Activated naive CD4-positive, alpha-beta T cell treated with anti-CD3 and anti-CD28 coated beads, Interleukin-2, amount 50 U/mL, for 24 hours (primary cell): ENCODE results near the gene UGT2A3.
"Not testable (repeated sequence)": the region's sequence is repeated elsewhere in the genome, so short reads cannot be mapped to it uniquely, and the experiment has no call there.

ENCODE experiments used
- H3K27ac Mint-ChIP-seq: one replicate; pipeline ENCODE4 v1.8.0; 2021; ENCODE audit warnings: mild to moderate bottlenecking, mixed read lengths
- H3K27me3 Mint-ChIP-seq: one replicate; pipeline ENCODE4 v1.8.0; 2021; ENCODE audit warnings: mixed read lengths
- H3K36me3 Mint-ChIP-seq: one replicate; pipeline ENCODE4 v1.8.0; 2021; ENCODE audit warnings: mixed read lengths
- H3K4me1 Mint-ChIP-seq: one replicate; pipeline ENCODE4 v1.8.0; 2021; ENCODE audit warnings: mixed read lengths
- H3K4me3 Mint-ChIP-seq: one replicate; pipeline ENCODE4 v1.8.0; 2021; ENCODE audit warnings: mild to moderate bottlenecking, mixed read lengths
- H3K9me3 Mint-ChIP-seq: one replicate; pipeline ENCODE4 v1.8.0; 2021; ENCODE audit warnings: mixed read lengths

Gene UGT2A3

GRCh38 chr4:68948044-68948743, 3.4 kb downstream of the UGT2A3 start:
- Mint-ChIP-seq H3K4me3 (no peak overlapping the region), H3K36me3 (no peaks in the 10 kb centered on the region), H3K9me3 (no peaks in the 10 kb centered on the region)

GRCh38 chr4:68929076-68929737, 22.4 kb downstream of the UGT2A3 start:
- Mint-ChIP-seq H3K9me3 (peaks cover 8% of the 10 kb centered on the region), H3K4me1 (no peaks in the 10 kb centered on the region), H3K4me3 (no peak overlapping the region), H3K27me3 (peaks cover 4% of the 10 kb centered on the region), H3K36me3 (no peaks in the 10 kb centered on the region), H3K27ac (no peak overlapping the region)

More at GRCh38 chr4:68948044-68948743, 3.4 kb downstream of the UGT2A3 start:
- Mint-ChIP-seq H3K27ac (no peak overlapping the region), H3K4me1 (no peaks in the 10 kb centered on the region), H3K27me3 (no peaks in the 10 kb centered on the region)

- Mint-ChIP-seq H3K27me3 (no peaks in the 10 kb centered on the region), H3K4me1 (no peaks in the 10 kb centered on the region), H3K9me3 (peaks cover 8% of the 10 kb centered on the region), H3K4me3 (no peak overlapping the region), H3K27ac (no peak overlapping the region), H3K36me3 (no peaks in the 10 kb centered on the region)
Measured at GRCh38 chr4:68927165-68927564, 24.4 kb downstream of the UGT2A3 start.

GRCh38 chr4:68922202-68922601, 29.4 kb downstream of the UGT2A3 start:
- H3K27ac Mint-ChIP-seq, H3K27me3 Mint-ChIP-seq, H3K9me3 Mint-ChIP-seq, H3K4me1 Mint-ChIP-seq, H3K36me3 Mint-ChIP-seq, H3K4me3 Mint-ChIP-seq: not testable (repeated sequence)

GRCh38 chr4:68921051-68921450, 30.6 kb downstream of the UGT2A3 start:
- no peak overlapping the region for H3K27ac Mint-ChIP-seq
- no peaks in the 10 kb centered on the region for H3K36me3 Mint-ChIP-seq
- no peaks in the 10 kb centered on the region for H3K4me1 Mint-ChIP-seq
- no peaks in the 10 kb centered on the region for H3K27me3 Mint-ChIP-seq
- no peak overlapping the region for H3K4me3 Mint-ChIP-seq
- H3K9me3 Mint-ChIP-seq = peaks cover 3% of the 10 kb centered on the region

GRCh38 chr4:68917016-68917415, 34.6 kb downstream of the UGT2A3 start:
- no peak overlapping the region for H3K4me3 Mint-ChIP-seq
- no peaks in the 10 kb centered on the region for H3K36me3 Mint-ChIP-seq
- no peaks in the 10 kb centered on the region for H3K27me3 Mint-ChIP-seq
- no peaks in the 10 kb centered on the region for H3K4me1 Mint-ChIP-seq
- H3K9me3 Mint-ChIP-seq = no peaks in the 10 kb centered on the region
- H3K27ac Mint-ChIP-seq = no peak overlapping the region

GRCh38 chr4:68912807-68913206, 38.8 kb downstream of the UGT2A3 start:
- H3K9me3 Mint-ChIP-seq = no peaks in the 10 kb centered on the region
- H3K27me3 Mint-ChIP-seq = no peaks in the 10 kb centered on the region
- no peak overlapping the region for H3K27ac Mint-ChIP-seq
- no peaks in the 10 kb centered on the region for H3K4me1 Mint-ChIP-seq
- no peak overlapping the region for H3K4me3 Mint-ChIP-seq
- no peaks in the 10 kb centered on the region for H3K36me3 Mint-ChIP-seq

GRCh38 chr4:68909385-68909784, 42.2 kb downstream of the UGT2A3 start:
- Mint-ChIP-seq H3K27me3 (no peaks in the 10 kb centered on the region), H3K27ac (no peak overlapping the region), H3K9me3 (no peaks in the 10 kb centered on the region), H3K36me3 (no peaks in the 10 kb centered on the region), H3K4me1 (no peaks in the 10 kb centered on the region), H3K4me3 (no peak overlapping the region)

GRCh38 chr4:68907788-68908700, 43.6 kb downstream of the UGT2A3 start:
- Mint-ChIP-seq H3K36me3 (no peaks in the 10 kb centered on the region), H3K27ac (no peak overlapping the region), H3K27me3 (no peaks in the 10 kb centered on the region), H3K9me3 (no peaks in the 10 kb centered on the region), H3K4me3 (no peak overlapping the region), H3K4me1 (no peaks in the 10 kb centered on the region)

- H3K4me1 Mint-ChIP-seq = no peaks in the 10 kb centered on the region
- H3K9me3 Mint-ChIP-seq = no peaks in the 10 kb centered on the region
- no peaks in the 10 kb centered on the region for H3K27me3 Mint-ChIP-seq
- no peak overlapping the region for H3K27ac Mint-ChIP-seq
- H3K4me3 Mint-ChIP-seq = no peak overlapping the region
- no peaks in the 10 kb centered on the region for H3K36me3 Mint-ChIP-seq
Measured at GRCh38 chr4:68907245-68907644, 44.4 kb downstream of the UGT2A3 start.

- Mint-ChIP-seq H3K4me1 (no peaks in the 10 kb centered on the region), H3K36me3 (no peaks in the 10 kb centered on the region), H3K27ac (no peak overlapping the region), H3K9me3 (no peaks in the 10 kb centered on the region), H3K27me3 (no peaks in the 10 kb centered on the region), H3K4me3 (no peak overlapping the region)
Measured at GRCh38 chr4:68906780-68907137, 44.8 kb downstream of the UGT2A3 start.

- no peaks in the 10 kb centered on the region for H3K9me3 Mint-ChIP-seq
- H3K4me1 Mint-ChIP-seq = no peaks in the 10 kb centered on the region
- no peak overlapping the region for H3K4me3 Mint-ChIP-seq
- H3K36me3 Mint-ChIP-seq = no peaks in the 10 kb centered on the region
- H3K27ac Mint-ChIP-seq = no peak overlapping the region
- H3K27me3 Mint-ChIP-seq = no peaks in the 10 kb centered on the region
Measured at GRCh38 chr4:68905939-68906779, 45.4 kb downstream of the UGT2A3 start.

GRCh38 chr4:68905598-68905938, 46.0 kb downstream of the UGT2A3 start:
- Mint-ChIP-seq H3K36me3 (no peaks in the 10 kb centered on the region), H3K9me3 (no peaks in the 10 kb centered on the region), H3K27me3 (no peaks in the 10 kb centered on the region), H3K27ac (no peak overlapping the region), H3K4me3 (no peak overlapping the region), H3K4me1 (no peaks in the 10 kb centered on the region)

- Mint-ChIP-seq H3K36me3 (no peaks in the 10 kb centered on the region), H3K4me3 (no peak overlapping the region), H3K27me3 (no peaks in the 10 kb centered on the region)
Measured at GRCh38 chr4:68904786-68905185, 46.8 kb downstream of the UGT2A3 start.

GRCh38 chr4:68896749-68897148, 54.9 kb downstream of the UGT2A3 start:
- peaks cover 5% of the 10 kb centered on the region for H3K9me3 Mint-ChIP-seq
- H3K4me3 Mint-ChIP-seq = no peak overlapping the region
- H3K36me3 Mint-ChIP-seq = no peaks in the 10 kb centered on the region
- no peaks in the 10 kb centered on the region for H3K4me1 Mint-ChIP-seq
- H3K27me3 Mint-ChIP-seq = no peaks in the 10 kb centered on the region
- H3K27ac Mint-ChIP-seq = no peak overlapping the region

More at GRCh38 chr4:68904786-68905185, 46.8 kb downstream of the UGT2A3 start:
- H3K27ac Mint-ChIP-seq = no peak overlapping the region
- H3K9me3 Mint-ChIP-seq = no peaks in the 10 kb centered on the region
- H3K4me1 Mint-ChIP-seq = no peaks in the 10 kb centered on the region
